HG03280 (cell line): ENCODE measurements around the gene XRN2.
"Not testable (repeated sequence)": the region's sequence is repeated elsewhere in the genome, so short reads cannot be mapped to it uniquely, and the experiment has no call there.

Source experiments
- ATAC-seq: cut with Tn5 transposase; IDR thresholded peaks from one replicate; pipeline ENCODE4 v1.9.1; 2021; ENCODE audit warnings: mild to moderate bottlenecking, moderate library complexity; ENCODE audit not compliant: unreplicated experiment

XRN2 gene

GRCh38 chr20:21413996-21414395 is 110.9 kb downstream of the XRN2 start:
- ATAC-seq = not testable (repeated sequence)

GRCh38 chr20:21419147-21419546 is 116.0 kb downstream of the XRN2 start:
- not testable (repeated sequence) for ATAC-seq

GRCh38 chr20:21421601-21422236 is 118.6 kb downstream of the XRN2 start:
- ATAC-seq = no peak

- not testable (repeated sequence) for ATAC-seq
Observed at GRCh38 chr20:21423712-21424111, 120.6 kb downstream of the XRN2 start.

GRCh38 chr20:21424846-21425245 is 121.7 kb downstream of the XRN2 start:
- ATAC-seq = no peak

GRCh38 chr20:21430020-21430419 is 126.9 kb downstream of the XRN2 start:
- ATAC-seq = no peak

- ATAC-seq = no peak
Observed at GRCh38 chr20:21432911-21433310, 129.8 kb downstream of the XRN2 start.

- ATAC-seq = no peak
Observed at GRCh38 chr20:21433329-21433890, 130.3 kb downstream of the XRN2 start.

- ATAC-seq = no peak
Observed at GRCh38 chr20:21435576-21435975, 132.4 kb downstream of the XRN2 start.

- no peak for ATAC-seq
Observed at GRCh38 chr20:21436205-21436604, 133.1 kb downstream of the XRN2 start.

GRCh38 chr20:21437248-21437647 is 134.1 kb downstream of the XRN2 start:
- ATAC-seq = no peak

- no peak for ATAC-seq
Observed at GRCh38 chr20:21437816-21438215, 134.7 kb downstream of the XRN2 start.
